HCT116 (cell line): Measurements from ENCODE around the gene YY1. TPM values are rescaled to one million over a fixed set of nuclear protein-coding genes. Genes with fewer than 3 reads are reported as not detected.

Source experiments
- ATAC-seq: fragments of 200-7000 bp; cut with Tn5 transposase; 2 replicates; pipeline ENCODE4 v1.9.1; 2020; ENCODE audit warnings: mild to moderate bottlenecking, moderate library complexity
- BruUV-seq: library from RNA; stranded (reverse); fragments of 400-500 nt; replicated peaks from 2 replicates; lab custom pipeline; 2021; lab: Mats Ljungman, UMichigan
- CTCF ChIA-PET: fragments of 300-600 bp; sonication (Branson Sonifier 250); formaldehyde crosslinking; loops from one replicate; lab custom pipeline; 2021; ENCODE audit warnings: antibody characterized with exemption; lab: Charles Lee
- POLR2A ChIA-PET: fragments of 300-600, 350-600 bp; sonication (Branson Sonifier 250); formaldehyde crosslinking; loops from one replicate; lab custom pipeline; 2021; ENCODE audit warnings: antibody characterized with exemption; lab: Charles Lee
- RAD21 ChIA-PET, 2 experiments: fragments of 300-600 bp; sonication (Branson Sonifier 250); formaldehyde crosslinking; loops; one replicate each; lab custom pipeline; 2023; ENCODE audit warnings: low total read pairs in 2 of 2; ENCODE audit not compliant: uncharacterized antibody in 2 of 2, unreplicated experiment in 2 of 2, low non-redundant PET in 1 of 2; lab: Charles Lee
- DNase-seq: peaks from one replicate; pipeline ENCODE4 v3.0.0-alpha.2; 2010; ENCODE audit warnings: low read depth, low spot score
- H2AFZ ChIP-seq: fragments of 200-600 bp; shearing (Covaris generic), sonication (generic); 2 replicates; pipeline ENCODE4 v1.6.1; 2017; ENCODE audit warnings: low read depth, mixed run types, mixed read lengths, antibody characterized with exemption, low read length; ENCODE audit not compliant: poor library complexity, severe bottlenecking
- H3K27ac ChIP-seq: 2 replicates; pipeline ENCODE4 v1.5.1; 2012; ENCODE audit warnings: low read depth, low read length
- H3K27me3 ChIP-seq: fragments of 200-600 bp; sonication (generic); 2 replicates; pipeline ENCODE4 v1.6.1; 2016; ENCODE audit warnings: mixed run types, low read length, mixed read lengths; ENCODE audit not compliant: insufficient read depth
- H3K36me3 ChIP-seq, 2 experiments: fragments of 200-500 bp in 1 of 2; fragments of 200-600 bp in 1 of 2; sonication (Bioruptor generic) in 1 of 2; sonication (generic) in 1 of 2; 2 replicates each; pipeline versions ENCODE4 v1.5.1 to v1.6.1; 2014 to 2016; ENCODE audit warnings: low read length in 2 of 2, inconsistent platforms in 1 of 2, mixed read lengths in 1 of 2, mixed run types in 1 of 2; ENCODE audit not compliant: insufficient read depth in 2 of 2, control insufficient read depth in 1 of 2
- H3K4me1 ChIP-seq, 2 experiments: fragments of 200-600 bp in 1 of 2; sonication (generic) in 1 of 2; 2 replicates each; pipeline versions ENCODE4 v1.5.1 to v1.6.1; 2012 to 2017; ENCODE audit warnings: low read length in 2 of 2, inconsistent platforms in 1 of 2, mild to moderate bottlenecking in 1 of 2, mixed read lengths in 1 of 2, mixed run types in 1 of 2, moderate library complexity in 1 of 2; ENCODE audit not compliant: insufficient read depth in 2 of 2, control insufficient read depth in 1 of 2
- H3K4me2 ChIP-seq: fragments of 200-600 bp; sonication (generic); 2 replicates; pipeline ENCODE4 v1.6.1; 2017; ENCODE audit warnings: mixed run types, low read length, mixed read lengths
- H3K4me3 ChIP-seq, 2 experiments: fragments of 200-600 bp in 1 of 2; sonication (generic) in 1 of 2; replicated peaks in 1 of 2; 2 replicates each; pipeline ENCODE4 v1.5.1; 2011 to 2016; ENCODE audit warnings: low read length in 2 of 2, control low read depth in 1 of 2, low read depth in 1 of 2, mild to moderate bottlenecking in 1 of 2, mixed read lengths in 1 of 2, mixed run types in 1 of 2
- H3K79me2 ChIP-seq: fragments of 200-600 bp; sonication (generic); 2 replicates; pipeline ENCODE4 v1.6.1; 2017; ENCODE audit warnings: mild to moderate bottlenecking, mixed run types, low read length, moderate library complexity, mixed read lengths; ENCODE audit not compliant: insufficient read depth
- H3K9ac ChIP-seq: fragments of 200-600 bp; sonication (generic); 2 replicates; pipeline ENCODE4 v1.6.1; 2016; ENCODE audit warnings: low read length, mixed read lengths
- H3K9me2 ChIP-seq: fragments of 200-600 bp; sonication (generic), shearing (Covaris generic); 2 replicates; pipeline ENCODE4 v1.6.1; 2017; ENCODE audit warnings: mixed run types, mild to moderate bottlenecking, moderate library complexity; ENCODE audit not compliant: insufficient read depth
- H3K9me3 ChIP-seq, 2 experiments: fragments of 200-500 bp in 1 of 2; fragments of 200-600 bp in 1 of 2; sonication (Bioruptor generic) in 1 of 2; sonication (generic) in 1 of 2; 2 replicates each; pipeline ENCODE4 v1.6.1; 2014 to 2017; ENCODE audit warnings: low read length in 2 of 2, mixed read lengths in 2 of 2, inconsistent platforms in 1 of 2, low read depth in 1 of 2, mild to moderate bottlenecking in 1 of 2, mixed run types in 1 of 2, moderate library complexity in 1 of 2; ENCODE audit not compliant: control insufficient read depth in 1 of 2, insufficient read depth in 1 of 2
- H4K20me1 ChIP-seq: fragments of 200-600 bp; sonication (generic), shearing (Covaris generic); 2 replicates; pipeline ENCODE4 v1.6.1; 2017; ENCODE audit warnings: mixed run types, mild to moderate bottlenecking, moderate library complexity; ENCODE audit not compliant: insufficient read depth
- EGR1 ChIP-seq: IDR thresholded peaks from 2 replicates; pipeline ENCODE4 v1.6.1; 2012; ENCODE audit warnings: low read depth
- ELF1 ChIP-seq: IDR thresholded peaks from 2 replicates; pipeline ENCODE4 v1.6.1; 2012; ENCODE audit warnings: low read depth, borderline replicate concordance
- EZH2 ChIP-seq: fragments of 200-600 bp; sonication (generic); IDR thresholded peaks from 2 replicates; pipeline ENCODE4 v1.6.1; 2017; ENCODE audit warnings: antibody characterized with exemption, mixed run types
- EZH2phosphoT487 ChIP-seq: fragments of 200-600 bp; IDR thresholded peaks from 2 replicates; pipeline ENCODE4 v1.6.1; 2018; ENCODE audit warnings: antibody characterized with exemption, borderline replicate concordance
- FOSL1 ChIP-seq: IDR thresholded peaks from 2 replicates; pipeline ENCODE4 v1.6.1; 2012; ENCODE audit warnings: low read depth
- MAX ChIP-seq: IDR thresholded peaks from 2 replicates; pipeline ENCODE4 v1.6.1; 2012
- POLR2A ChIP-seq: IDR thresholded peaks from 2 replicates; pipeline ENCODE4 v1.7.0; 2011; ENCODE audit warnings: borderline replicate concordance; ENCODE audit not compliant: insufficient read depth, insufficient read length; ENCODE audit errors: extremely low read depth
- RAD21 ChIP-seq: IDR thresholded peaks from 2 replicates; pipeline ENCODE4 v1.6.1; 2012; ENCODE audit warnings: low read depth, mild to moderate bottlenecking
- REST ChIP-seq: IDR thresholded peaks from 2 replicates; pipeline ENCODE4 v1.6.1; 2012; ENCODE audit warnings: low read depth
- SIN3A ChIP-seq: IDR thresholded peaks from 2 replicates; pipeline ENCODE4 v1.6.1; 2012; ENCODE audit warnings: low read depth
- ZNF274 ChIP-seq: fragments of 200-500 bp; sonication (Bioruptor generic); IDR thresholded peaks from 2 replicates; pipeline ENCODE4 v1.6.1; 2014; ENCODE audit warnings: mild to moderate bottlenecking, low read depth, low read length, inconsistent platforms
- intact Hi-C: fragments of 100-400 bp; cut with micrococcal nuclease; formaldehyde crosslinking; loops from 2 replicates; pipeline ENCODE4 v1.10.0; 2022
- total RNA-seq: library from RNA; stranded (reverse); gene quantifications from one replicate; pipeline ENCODE4 v1.2.1, GENCODE V29; 2021; ENCODE audit not compliant: unreplicated experiment

Gene YY1
- total RNA-seq, 1 experiment from 2014 or later = 111 TPM

GRCh38 chr14:100199240-100199860 lies 39.6 kb upstream of the YY1 start:
- BruUV-seq = no TSS peak
- Histone ChIP-seq H4K20me1 (no peaks in the 10 kb centered on the region), H3K36me3 (no peaks in the 10 kb centered on the region), H3K4me3 (no peak overlapping the region), H3K27me3 (no peaks in the 10 kb centered on the region), H3K9me3 (no peaks in the 10 kb centered on the region), H3K4me1 (peaks cover 9 to 16% of the 10 kb centered on the region in 2 experiments), H3K4me2 (no peak overlapping the region), H2AFZ (no peak overlapping the region), H3K27ac (no peak overlapping the region), H3K9me2 (no peaks in the 10 kb centered on the region), H3K9ac (no peak overlapping the region), H3K79me2 (no peaks in the 10 kb centered on the region)
- TF ChIP-seq RAD21 (no peak), ZNF274 (no peak), MAX (no peak), ELF1 (no peak), SIN3A (no peak), EGR1 (no peak), REST (no peak), EZH2phosphoT487 (no peak), FOSL1 (no peak), EZH2 (no peak), POLR2A (no peak)
- ATAC-seq (no peak), DNase-seq (no peak)
- CTCF ChIA-PET = no interaction called here
- POLR2A ChIA-PET = no interaction called here
- intact Hi-C loops = no loop called here
- RAD21 ChIA-PET = no interaction called here
